Pancreas (tissue), 10 donors: ENCODE measurements around the gene DENND1B. TPM values are rescaled to one million over a fixed set of nuclear protein-coding genes. Genes with fewer than 3 reads are reported as not detected.
"Not testable (repeated sequence)": the region's sequence is repeated elsewhere in the genome, so short reads cannot be mapped to it uniquely, and the experiment has no call there.

ENCODE experiments used
- ATAC-seq, 4 donors: fragments of 200-7000 bp; cut with Tn5 transposase; one replicate each; pipeline versions ENCODE4 v1.8.0 to v1.9.1; 2020; ENCODE audit warnings: mild to moderate bottlenecking in 4 of 4, moderate library complexity in 4 of 4
- DNase-seq, 6 donors: peaks; one replicate each; pipeline ENCODE4 v3.0.0-alpha.2; 2020
- FAIRE-seq: peaks from 2 replicates; lab custom pipeline; 2012; peaks lifted over from hg19 to GRCh38; lab: Jason Lieb, UNC
- H3K27ac ChIP-seq, 4 donors: fragments of 200-600 bp; sonication (generic); 1 replicate in 3 of 4; 2 replicates in 1 of 4; pipeline versions ENCODE4 v1.5.0 to v1.8.0; 2020
- H3K27me3 ChIP-seq, 4 donors: fragments of 200-600 bp; one replicate each; pipeline ENCODE4 v1.8.0; 2021
- H3K36me3 ChIP-seq, 3 donors: fragments of 200-600 bp; sonication (generic) in 1 of 3; one replicate each; pipeline versions ENCODE4 v1.5.0 to v1.8.0; 2020 to 2021
- H3K4me1 ChIP-seq, 3 donors: fragments of 200-600 bp; one replicate each; pipeline ENCODE4 v1.8.0; 2021
- H3K4me3 ChIP-seq, 4 donors: fragments of 200-600 bp; sonication (generic) in 2 of 4; one replicate each; pipeline versions ENCODE4 v1.5.0 to v1.8.0; 2020 to 2021
- H3K9me3 ChIP-seq, 4 donors: fragments of 200-600 bp; one replicate each; pipeline ENCODE4 v1.8.0; 2021
- WGBS, 2 donors: extraction: QIAGEN DNeasy Blood & Tissue Kit; methylation state at CpG; one replicate each; pipeline ENCODE4 v1.1.7; 2013; 5-methylcytosine and 5-hydroxymethylcytosine counted together
- intact Hi-C, 3 donors: fragments of 100-400 bp; cut with DNase I; formaldehyde crosslinking; loops; one replicate each; pipeline versions ENCODE4 v1.11.1 to v1.14.2; 2022
- polyA plus RNA-seq, 2 donors: library from polyadenylated mRNA; stranded (reverse); fragments of 200-250 nt; gene quantifications; one replicate each; pipeline ENCODE4 v1.2.3, GENCODE V29; 2013
- total RNA-seq, 6 donors: library from RNA; stranded (reverse); fragmentation: NEBNext Ultra II Directional in 4 of 6; extraction: Animal tissue kit (Norgen Biotek cat#: 25700) in 4 of 6; gene quantifications; one replicate each; pipeline versions ENCODE4 v1.2.1 to v1.2.4, GENCODE V29; 2021 to 2023
- TF ChIP-seq, protein P1 (sequence below), 4 donors: fragments of 200-600 bp; sonication (generic) in 3 of 4; IDR thresholded peaks; one replicate each; pipeline versions ENCODE4 v1.5.0 to v1.8.0; 2021; ENCODE audit warnings: antibody characterized with exemption in 4 of 4
- donor health status: healthy with polysubstance abuse.
- donor health status: DM: no; HTN: no; CAD: no; lungs with moderate emphysema.
- donor health status: DM: no; HTN: no; CAD: no.
- donor health status: control.
- donor health status: control.
- donor health status: Bipolar disorder and iron deficiency.
- donor health status: DM: yes; HTN: yes; CAD: no.
- donor health status: DM: no; HTN: no; CAD: no.
- donor health status: DM: no; HTN: no; CAD: no.
- donor health status: DM: yes; HTN: yes; CAD: no.

Gene DENND1B
- total and polyA plus RNA-seq, 8 donors: 3.1 to 16.8 (median 11.1) TPM

DNA sequence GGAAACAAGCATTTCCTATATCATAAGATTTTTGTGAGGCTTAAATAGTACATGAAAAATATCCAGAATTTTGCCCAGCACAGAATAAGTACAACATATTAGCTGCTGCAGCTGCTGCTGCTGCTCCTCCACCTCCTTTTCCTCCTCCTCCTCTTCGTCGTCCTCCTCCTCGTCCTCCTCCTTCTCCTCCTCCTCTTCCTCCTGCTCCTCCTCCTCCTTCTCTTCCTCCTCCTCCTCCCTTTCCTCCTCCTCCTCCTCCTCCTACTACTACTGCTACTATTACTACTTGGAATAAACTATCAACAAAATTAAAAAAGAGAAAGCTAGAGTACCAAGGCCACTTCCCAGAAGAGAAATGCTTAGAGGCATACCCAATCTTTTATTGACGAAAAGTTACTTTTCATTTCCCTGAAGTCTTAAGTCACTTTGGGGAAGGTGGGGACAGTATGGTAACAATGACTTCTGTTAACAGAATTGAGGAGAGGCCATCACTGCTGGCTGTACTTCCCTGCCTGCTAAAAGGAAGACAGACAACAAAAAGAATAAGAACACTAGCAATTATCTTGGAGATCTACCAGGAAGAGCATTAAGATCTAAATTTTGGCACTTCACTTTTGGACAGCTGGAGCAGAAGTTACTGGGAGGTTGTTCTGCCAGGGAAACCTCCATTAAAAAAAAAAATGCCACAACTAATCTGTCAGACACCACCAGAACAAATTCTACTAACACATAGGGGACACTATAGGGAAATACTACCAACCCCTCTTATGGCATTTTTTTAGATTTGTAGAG is 7.1 kb downstream of the DENND1B start:
- Histone ChIP-seq H3K27ac (no peak overlapping the region), H3K27me3 (no peaks in the 10 kb centered on the region), H3K4me3 (no peak overlapping the region), H3K36me3 (no peaks in the 10 kb centered on the region), H3K9me3 (no peaks in the 10 kb centered on the region), H3K4me1 (peaks cover 29 to 57% (median 47%) of the 10 kb centered on the region in 3 donors)
- WGBS, 2 donors: 57 to 58% methylated on average over 4 of the region's 4 CpGs
- intact Hi-C loops: no loop called here
- no peak for FAIRE-seq
- no peak for DNase-seq
- TF ChIP-seq, protein P1, sequence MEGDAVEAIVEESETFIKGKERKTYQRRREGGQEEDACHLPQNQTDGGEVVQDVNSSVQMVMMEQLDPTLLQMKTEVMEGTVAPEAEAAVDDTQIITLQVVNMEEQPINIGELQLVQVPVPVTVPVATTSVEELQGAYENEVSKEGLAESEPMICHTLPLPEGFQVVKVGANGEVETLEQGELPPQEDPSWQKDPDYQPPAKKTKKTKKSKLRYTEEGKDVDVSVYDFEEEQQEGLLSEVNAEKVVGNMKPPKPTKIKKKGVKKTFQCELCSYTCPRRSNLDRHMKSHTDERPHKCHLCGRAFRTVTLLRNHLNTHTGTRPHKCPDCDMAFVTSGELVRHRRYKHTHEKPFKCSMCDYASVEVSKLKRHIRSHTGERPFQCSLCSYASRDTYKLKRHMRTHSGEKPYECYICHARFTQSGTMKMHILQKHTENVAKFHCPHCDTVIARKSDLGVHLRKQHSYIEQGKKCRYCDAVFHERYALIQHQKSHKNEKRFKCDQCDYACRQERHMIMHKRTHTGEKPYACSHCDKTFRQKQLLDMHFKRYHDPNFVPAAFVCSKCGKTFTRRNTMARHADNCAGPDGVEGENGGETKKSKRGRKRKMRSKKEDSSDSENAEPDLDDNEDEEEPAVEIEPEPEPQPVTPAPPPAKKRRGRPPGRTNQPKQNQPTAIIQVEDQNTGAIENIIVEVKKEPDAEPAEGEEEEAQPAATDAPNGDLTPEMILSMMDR (IDR thresholded peaks at IDR 0.05): no peak
- ATAC-seq: no peak

DNA sequence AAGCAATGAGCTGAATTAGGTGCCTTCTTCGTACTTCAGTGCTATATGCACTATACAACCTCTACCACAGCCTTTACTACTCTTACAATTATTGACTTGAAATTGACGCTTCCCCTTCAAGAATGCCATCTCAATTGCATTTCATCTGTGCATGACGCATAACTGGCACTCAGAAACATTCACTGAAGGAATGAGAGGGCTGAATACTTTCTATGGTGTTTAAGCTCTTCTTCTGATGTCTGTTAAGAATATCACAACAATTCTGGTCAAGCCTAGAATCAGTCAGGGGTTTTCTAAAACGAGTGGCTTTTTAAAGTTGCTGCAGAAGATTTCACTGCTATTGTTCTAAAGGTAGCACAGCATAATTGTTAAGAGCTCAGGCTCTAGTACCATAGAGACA is 11.5 kb downstream of the DENND1B start:
- DNase-seq (no peak), ATAC-seq (no peak), FAIRE-seq (no peak)
- no peaks in the 10 kb centered on the region for H3K9me3 ChIP-seq
- no peaks in the 10 kb centered on the region for H3K27me3 ChIP-seq
- intact Hi-C loops: no loop called here
- 59 to 60% methylated on average over 4 of the region's 4 CpGs for WGBS, 2 donors
- no peaks in the 10 kb centered on the region for H3K36me3 ChIP-seq
- TF ChIP-seq, protein P1 (IDR thresholded peaks at IDR 0.05): no peak
- no peak overlapping the region for H3K27ac ChIP-seq
- H3K4me1 ChIP-seq: peaks cover 13 to 23% (median 19%) of the 10 kb centered on the region in 3 donors
- no peak overlapping the region for H3K4me3 ChIP-seq

DNA sequence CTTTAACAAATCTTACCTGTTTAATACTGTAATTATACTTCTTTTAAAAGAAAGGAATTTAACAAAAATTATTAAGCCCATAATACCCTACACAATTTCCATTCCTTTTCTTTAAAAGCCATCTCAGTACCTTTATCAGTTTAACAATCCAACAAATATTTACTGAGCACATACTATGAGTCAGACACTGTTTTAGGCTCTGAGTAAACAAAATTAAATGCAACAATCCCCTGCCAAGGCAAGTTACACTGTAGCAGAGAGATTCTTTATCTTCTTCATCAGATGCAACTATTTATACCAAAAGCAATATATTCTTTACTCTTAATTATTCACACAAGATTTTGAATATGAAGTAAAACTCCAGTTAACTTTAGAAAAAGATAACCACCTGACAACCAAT is 12.0 kb downstream of the DENND1B start:
- DNase-seq (no peak), FAIRE-seq (no peak), ATAC-seq (no peak)
- Histone ChIP-seq H3K4me3 (no peak overlapping the region), H3K27ac (no peak overlapping the region), H3K4me1 (peaks cover 10 to 19% (median 19%) of the 10 kb centered on the region in 3 donors), H3K9me3 (no peaks in the 10 kb centered on the region), H3K36me3 (no peaks in the 10 kb centered on the region), H3K27me3 (no peaks in the 10 kb centered on the region)
- intact Hi-C loops: no loop called here
- TF ChIP-seq, protein P1 (IDR thresholded peaks at IDR 0.05): no peak

DNA sequence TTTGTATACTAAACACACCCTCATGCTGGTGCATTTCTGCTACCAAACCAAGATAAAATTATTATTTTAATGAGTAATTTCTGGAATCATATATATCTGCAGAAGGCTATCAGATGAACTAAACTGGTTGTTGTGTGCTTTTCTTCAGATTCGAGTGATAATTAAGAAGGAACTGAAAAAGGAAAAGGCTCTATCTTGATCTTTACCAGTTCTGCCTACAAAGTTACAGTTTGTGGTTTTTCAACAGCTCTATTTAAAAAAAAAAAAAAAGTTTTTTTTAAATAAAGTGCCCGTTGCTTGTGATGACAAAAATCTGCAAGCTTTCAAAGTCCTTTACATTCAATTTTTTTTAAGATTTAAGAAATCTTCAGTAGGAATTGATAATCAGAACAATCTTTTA is 13.6 kb downstream of the DENND1B start:
- intact Hi-C loops: no loop called here
- Histone ChIP-seq H3K27me3 (no peaks in the 10 kb centered on the region), H3K9me3 (no peaks in the 10 kb centered on the region), H3K36me3 (no peaks in the 10 kb centered on the region), H3K4me1 (peaks cover 10 to 17% (median 13%) of the 10 kb centered on the region in 3 donors), H3K4me3 (no peak overlapping the region), H3K27ac (no peak overlapping the region)
- DNase-seq (no peak), FAIRE-seq (no peak), ATAC-seq (no peak)
- WGBS, 2 donors: 64 to 84% methylated on average over 2 of the region's 2 CpGs
- TF ChIP-seq, protein P1 (IDR thresholded peaks at IDR 0.05): no peak

- not testable (repeated sequence) for H3K27ac ChIP-seq
- peaks cover 0 to 16% (median 3%) of the 10 kb centered on the region in 3 donors for H3K4me1 ChIP-seq
These were observed 19.7 kb downstream of the DENND1B start for GRCh38 chr1:197755553-197755952.

GRCh38 chr1:197752652-197753164 is 22.6 kb downstream of the DENND1B start:
- WGBS, 2 donors: 96 to 98% methylated on average over 6 of the region's 6 CpGs
- H3K9me3 ChIP-seq, intact Hi-C loops, H3K27ac ChIP-seq, H3K4me3 ChIP-seq, FAIRE-seq, H3K36me3 ChIP-seq, DNase-seq, H3K27me3 ChIP-seq, ATAC-seq: not testable (repeated sequence)
- H3K4me1 ChIP-seq: peaks cover 4 to 16% (median 5%) of the 10 kb centered on the region in 3 donors

More at GRCh38 chr1:197755553-197755952, 19.7 kb downstream of the DENND1B start:
- ATAC-seq, intact Hi-C loops, H3K4me3 ChIP-seq, H3K9me3 ChIP-seq, DNase-seq, H3K36me3 ChIP-seq, FAIRE-seq, H3K27me3 ChIP-seq: not testable (repeated sequence)
- 87 to 88% methylated on average over 4 of the region's 4 CpGs for WGBS, 2 donors
